Stimulated activated CD4-positive, alpha-beta T cell treated with anti-CD3 and anti-CD28 coated beads, TNF-alpha, amount 100 ng/mL, for 1 hour (primary cell): ENCODE results near the gene MAP7.

Experiments
- DNase-seq, 3 donors: peaks; one replicate each; pipeline ENCODE4 v3.0.0-alpha.2; 2020; ENCODE audit warnings: low read depth in 3 of 3, low spot score in 1 of 3

MAP7 gene

DNA sequence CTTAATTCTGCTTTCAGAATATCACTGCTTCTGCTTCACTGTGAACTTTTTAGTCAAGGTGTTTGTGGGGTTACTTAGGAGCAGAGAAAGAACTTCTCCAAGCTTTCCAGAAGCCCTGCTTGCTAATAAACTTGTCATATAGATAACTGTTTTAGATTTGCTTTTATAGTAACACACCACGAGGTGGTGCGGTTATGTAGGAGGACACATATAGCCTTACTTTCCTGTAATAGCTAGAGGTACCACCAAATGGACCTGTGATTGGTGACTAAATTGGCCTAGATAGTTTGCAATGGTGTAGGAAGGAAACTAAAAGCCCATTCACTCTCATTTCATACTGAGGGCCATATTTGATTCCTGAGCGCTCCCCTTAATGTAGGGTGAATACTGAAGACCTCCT is 208.3 kb downstream of the MAP7 start:
- no peak for DNase-seq

DNA sequence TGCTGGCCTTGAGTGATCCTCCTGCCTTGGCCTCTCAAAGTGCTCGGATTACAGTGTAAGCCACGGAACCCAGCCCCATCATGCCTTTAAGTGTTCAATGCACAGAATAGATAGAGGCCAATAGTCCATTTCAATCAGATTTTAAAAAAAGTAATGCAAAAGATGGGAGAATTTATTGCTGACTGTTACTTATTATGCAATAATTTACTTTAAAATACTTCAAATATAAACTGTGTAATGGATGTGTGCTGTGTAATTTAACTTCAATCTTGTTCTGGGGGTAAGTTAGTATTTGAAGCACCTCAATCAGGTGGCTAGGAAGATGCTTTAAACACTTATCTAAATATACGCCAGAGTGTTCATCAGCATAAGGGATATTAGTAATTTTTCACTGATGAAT is 208.9 kb downstream of the MAP7 start:
- no peak for DNase-seq

DNA sequence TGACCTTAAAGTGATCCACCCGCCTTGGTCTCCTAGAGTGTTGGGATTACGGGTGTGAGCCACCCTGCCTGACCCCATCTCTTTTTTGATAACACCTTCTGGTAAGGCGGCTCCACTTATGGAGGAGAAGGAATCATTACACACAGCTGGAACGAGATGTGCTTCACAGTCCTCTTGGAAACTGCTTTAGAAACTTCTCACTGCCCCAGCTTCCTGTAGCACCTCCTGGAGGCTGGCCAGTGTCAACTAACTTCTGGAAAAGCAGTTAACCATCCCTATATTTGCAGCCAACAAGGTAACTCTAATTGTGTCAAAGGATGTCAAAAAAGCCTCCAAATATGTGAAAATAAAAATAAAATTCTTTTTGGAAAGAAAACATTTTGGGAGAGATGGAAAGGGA is 211.7 kb downstream of the MAP7 start:
- DNase-seq: no peak

DNA sequence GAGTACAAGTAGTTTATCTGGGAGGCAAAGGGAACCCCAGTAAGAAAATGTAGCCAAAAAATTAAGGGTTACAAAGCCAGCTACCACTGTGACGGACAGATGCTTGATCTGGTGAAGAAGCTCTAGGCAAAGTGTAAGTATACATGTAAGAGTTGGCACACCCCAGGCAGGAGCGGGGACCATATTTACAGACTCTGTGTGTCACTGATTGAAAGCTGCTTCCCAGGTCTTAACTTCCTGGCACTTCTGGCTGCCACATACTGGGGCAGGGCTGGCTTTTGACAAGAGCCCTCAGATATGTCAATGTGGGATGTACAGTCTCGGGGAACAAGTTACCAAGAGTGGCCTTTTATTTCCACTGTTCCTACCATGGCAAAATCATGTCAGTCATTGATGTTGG is 212.6 kb downstream of the MAP7 start:
- DNase-seq: no peak

DNA sequence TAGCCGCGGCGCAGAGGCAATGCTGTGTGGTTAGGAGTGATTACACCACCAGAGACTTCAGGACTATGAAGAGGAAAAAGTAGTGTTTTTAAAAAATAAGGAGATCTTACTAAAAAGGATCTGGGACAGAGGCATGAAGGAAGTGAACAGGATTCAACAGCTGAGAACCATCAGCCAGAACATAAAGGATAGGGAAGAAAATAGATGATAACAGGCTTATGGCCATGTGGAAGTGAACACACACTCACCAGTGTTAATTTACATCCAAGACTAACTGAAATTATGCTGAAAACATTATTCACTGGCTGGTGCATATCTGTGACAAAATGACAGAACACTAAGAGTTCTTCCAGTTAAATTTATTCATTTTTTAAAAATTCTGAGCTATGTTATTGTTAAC is 213.1 kb downstream of the MAP7 start:
- no peak for DNase-seq

DNA sequence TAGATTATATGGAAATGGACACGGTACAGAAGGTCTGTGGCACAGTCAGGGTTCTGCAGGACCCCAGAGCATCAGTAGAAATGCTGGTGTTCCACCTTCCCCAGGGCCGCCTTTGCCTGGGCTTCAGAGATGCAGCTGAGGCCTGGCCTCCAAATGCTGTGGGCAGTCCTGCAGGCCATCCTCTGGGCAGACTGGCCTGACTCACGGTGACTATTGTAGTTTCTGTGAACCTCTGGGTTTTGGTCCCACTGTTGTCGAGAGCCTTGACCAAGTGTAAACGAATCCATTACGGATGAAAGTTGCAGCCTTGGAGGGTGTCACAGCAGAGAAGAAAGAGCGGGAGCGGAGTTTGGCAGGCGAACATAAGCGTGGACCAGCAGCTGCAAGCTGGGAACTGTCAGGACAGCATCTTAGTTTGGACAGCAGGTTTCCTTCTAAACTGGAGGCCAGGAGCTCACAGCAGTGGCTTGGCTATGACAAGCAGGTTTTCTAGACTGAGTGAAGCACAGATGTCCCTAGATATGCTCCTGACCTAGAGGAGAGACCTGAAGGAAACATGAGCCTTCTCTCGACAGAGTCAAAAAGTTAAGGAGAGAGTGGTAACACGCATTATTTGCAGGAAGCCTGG is 214.4 kb downstream of the MAP7 start:
- DNase-seq: no peak

DNA sequence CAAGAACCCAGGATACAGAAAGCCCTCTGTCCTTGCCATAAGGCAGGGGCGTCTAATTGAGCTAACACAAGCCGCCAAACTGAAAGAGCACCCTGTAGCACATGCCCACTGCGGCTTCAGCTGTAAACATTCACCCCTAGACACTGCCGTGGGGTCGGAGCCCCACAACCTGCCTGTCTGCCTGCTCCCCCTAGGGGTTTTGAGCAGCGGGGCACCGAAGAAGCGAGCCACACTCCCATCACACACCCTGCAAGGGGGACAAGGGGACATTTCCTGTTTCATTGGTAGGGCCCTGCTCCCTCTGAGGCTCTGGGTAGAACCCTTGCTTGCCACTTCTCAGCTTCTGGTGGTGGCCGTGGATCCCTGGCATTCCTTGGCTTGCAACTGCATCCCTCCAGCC is 215.4 kb downstream of the MAP7 start:
- no peak for DNase-seq

DNA sequence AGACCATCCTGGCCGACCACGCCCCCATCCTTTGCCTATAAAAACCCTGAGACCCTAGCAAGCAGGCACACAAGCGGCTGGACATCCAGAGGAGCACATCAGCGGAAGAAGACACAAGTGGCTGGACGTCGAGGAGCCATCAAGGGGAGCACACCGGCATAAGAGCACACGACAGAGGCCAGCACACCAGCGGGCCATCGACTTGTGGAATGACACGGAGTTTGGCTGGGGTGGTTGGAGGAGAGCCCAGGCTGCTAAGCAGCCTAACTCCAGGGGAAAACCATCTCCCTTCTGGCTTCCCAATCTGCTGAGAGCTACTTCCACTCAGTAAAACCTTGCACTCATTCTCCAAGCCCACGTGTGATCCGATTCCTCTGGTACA is 215.8 kb downstream of the MAP7 start:
- DNase-seq: no peak

DNA sequence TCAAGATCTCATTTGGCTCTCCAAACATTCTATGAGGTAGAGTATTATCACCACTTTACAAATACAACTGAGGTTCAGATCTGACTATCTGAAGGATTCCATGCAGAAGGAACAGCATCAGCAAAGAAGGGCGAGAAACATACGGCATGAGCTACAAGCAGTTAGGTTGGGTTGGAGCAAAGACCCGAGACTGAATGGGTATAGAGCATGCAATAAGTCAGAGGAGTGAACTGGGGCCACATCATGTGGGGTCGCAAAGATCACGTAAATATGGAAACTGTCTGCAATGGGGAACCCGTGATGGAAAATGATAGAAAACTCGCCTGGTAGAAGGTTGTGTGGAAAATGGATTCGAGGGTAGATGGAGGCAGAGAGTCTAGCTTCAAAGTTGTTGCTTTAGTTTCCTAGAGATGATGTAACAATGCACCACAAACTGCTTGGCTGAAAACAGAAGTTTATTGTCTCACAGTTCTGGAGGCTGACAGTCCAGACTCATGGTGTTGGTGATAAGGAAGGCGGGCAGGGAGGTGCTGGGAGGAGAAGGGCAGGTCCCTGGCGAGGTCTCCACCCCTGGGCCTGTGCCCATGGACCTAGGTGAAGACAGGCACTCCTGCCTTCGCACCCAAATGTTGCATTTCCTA is 216.3 kb downstream of the MAP7 start:
- DNase-seq: no peak

DNA sequence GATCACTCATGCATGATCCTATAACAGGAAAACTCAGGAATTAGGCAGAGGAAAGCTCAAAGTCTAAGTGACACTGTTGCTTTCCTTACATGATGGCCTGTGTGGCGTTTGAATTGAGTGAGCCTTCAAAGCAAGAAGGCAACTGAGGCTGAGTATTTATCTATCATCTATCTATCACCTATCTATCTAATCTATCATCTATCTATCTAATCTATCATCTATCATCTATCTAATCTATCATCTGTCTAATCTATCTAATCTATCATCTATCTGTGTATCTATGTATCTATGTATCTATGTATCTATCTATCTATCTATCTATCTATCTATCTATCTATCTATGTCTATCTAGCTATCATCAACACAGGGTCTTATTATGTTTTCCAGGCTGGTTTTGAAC is 218.8 kb downstream of the MAP7 start:
- no peak for DNase-seq

DNA sequence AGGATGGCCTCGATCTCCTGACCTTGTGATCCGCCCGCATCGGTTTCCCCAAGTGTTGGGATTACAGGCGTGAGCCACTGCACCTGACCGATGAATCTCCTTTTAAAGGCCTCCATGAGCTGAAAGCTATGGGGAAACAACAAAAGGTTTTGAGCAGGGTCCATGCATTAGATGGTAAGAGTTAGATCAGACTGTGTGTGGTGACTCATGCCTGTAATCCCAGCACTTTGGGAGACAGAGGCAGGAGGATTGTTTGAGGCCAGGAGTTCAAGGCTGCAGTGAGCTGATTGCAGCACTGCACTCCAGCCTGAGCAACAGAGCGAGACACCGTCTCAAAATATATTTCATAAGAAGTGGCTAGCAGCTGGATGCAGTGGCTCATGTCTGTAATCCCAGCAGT is 219.6 kb downstream of the MAP7 start:
- no peak for DNase-seq

DNA sequence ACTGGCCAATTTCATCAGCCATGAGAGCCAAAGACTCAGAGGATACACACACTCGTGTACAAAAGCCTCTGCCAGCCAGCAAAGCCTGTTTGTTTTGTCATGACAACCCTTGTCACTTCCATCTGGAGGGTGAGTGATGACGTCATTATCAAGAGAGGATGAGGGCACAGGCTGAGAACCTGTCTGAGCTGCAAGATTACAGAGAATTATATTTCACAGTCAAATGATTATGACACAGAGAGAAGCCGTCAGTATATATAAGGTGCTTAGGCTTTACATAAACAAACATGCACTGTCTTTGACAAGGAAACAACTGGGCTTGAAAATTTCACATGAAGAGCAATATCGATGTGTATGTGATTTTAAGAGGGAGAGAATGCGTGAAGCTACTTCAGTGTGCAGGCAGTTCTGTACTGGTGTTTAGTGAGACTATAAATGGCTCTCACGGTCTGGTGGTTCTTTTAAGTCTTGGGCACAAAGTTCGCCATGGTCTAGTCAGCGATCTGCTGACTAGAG is 224.1 kb downstream of the MAP7 start:
- no peak for DNase-seq

DNA sequence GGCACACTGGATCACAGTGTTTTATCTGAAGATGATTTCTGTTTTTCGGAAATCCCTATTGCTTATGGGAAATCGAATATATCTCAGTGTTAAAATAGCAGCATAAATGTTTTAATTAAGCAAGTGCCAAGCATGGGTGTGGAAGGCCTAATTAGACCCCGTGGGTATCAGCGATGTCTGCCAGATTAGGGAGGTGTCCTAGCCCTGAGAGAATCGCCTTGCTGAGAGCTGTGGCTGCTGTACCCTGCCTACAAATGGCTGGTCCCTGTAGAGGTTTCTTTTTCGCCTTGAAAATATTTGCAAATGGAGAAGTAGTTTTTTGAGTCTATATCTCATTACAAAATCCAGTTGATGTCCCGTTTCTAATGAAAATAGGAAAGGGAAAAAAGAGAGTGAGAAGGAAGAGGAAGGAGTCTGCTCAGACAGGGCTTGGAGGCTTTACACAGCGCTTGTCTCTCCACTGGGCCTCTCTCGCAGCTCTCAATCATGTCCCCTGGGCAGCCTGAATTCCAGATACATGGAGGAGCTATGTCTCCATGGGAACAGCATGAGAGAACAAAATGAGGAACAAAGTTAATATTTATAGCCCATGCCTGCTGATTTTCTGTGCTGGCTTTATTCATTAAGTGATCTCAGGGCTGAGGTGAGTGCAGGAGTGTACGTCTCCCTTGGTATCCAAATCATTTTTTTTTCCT is 225.4 kb downstream of the MAP7 start:
- no peak for DNase-seq

DNA sequence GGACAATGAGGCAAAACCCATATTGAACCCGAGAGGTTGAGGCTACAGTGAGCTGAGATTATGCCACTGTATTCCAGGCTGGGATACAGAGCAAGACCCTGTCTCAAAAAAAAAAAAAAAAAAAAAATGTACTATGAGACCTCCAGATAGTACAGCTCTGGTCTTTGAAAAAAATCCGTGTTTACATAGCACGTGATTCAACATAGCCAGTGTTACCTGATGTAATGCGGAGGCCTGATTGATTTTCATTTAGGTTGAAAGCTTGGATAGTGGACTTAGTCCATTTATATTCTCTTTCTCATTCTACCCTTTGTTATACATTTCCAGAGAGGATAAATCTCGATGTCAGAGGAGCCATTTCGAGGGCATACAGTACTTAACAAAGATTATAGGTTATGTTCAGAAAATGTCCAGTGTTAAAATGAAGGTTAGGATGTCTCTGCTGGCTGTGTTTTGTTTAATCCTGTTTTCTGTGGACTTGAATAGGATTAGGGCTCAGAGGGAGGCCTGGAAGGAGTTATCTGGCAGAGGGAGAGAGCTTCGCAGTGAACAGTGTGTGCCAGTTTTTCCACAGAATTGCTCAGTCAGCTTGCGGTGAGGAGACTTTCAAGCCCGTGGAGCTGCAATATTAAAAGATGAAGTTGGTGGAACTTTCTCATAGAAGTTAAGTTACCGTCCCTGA is 226.7 kb downstream of the MAP7 start:
- no peak for DNase-seq

DNA sequence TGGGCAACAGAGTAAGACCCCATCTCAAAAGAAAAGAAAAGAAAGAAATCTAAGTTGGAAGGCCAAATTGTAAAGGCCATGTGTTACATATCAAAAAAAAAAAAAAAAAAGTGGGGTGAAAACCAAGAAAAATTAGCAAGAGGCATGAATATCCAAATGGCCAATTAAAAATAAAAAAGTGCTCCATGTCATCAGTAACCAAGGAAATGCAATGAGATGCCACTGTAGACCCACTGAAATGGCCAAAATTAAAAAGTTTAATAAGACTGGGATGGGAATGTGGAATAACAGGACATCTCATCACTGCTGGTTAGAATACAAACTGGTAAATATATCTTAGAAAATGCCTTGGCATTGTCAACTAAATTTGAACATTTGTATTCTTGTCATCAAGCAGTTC is 230.5 kb downstream of the MAP7 start:
- no peak for DNase-seq

DNA sequence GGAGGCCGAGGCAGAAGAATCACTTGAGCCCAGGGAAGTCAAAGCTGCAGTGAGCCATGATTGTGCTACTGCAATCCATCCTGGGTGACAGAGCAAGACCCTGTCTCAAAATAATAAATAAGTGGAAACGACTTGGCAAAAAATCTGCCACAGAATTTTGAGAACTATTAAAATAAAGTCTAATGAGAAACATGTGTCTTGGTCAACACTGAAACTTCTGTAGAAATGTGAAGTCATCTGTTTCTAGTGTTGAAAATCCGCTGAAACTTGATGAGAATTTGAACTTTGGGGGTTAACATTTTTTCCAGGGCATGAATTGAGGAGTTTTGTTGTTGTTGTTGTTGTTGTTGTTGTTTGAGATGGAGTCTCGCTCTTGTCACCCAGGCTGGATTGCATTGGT is 231.5 kb downstream of the MAP7 start:
- DNase-seq: no peak

DNA sequence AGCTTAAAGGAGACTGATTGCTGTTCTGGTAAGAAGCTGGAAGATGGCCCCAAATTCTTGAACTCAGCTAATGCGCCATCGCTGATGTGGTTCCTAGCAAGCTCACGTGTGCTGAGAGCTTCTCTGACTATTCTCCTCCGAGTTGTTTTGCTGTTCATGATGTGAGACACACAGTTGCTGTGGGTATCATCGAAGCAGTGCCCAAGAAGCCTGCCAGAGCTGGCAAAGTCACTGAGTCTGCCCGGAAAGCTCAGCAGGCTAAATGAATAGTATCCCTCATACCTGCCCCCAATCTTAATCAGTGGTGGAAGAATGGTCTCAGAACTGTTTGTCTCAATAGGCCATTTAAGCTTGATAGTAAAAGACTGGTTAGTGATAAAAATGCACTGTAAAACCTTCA is 232.3 kb downstream of the MAP7 start:
- DNase-seq: no peak

DNA sequence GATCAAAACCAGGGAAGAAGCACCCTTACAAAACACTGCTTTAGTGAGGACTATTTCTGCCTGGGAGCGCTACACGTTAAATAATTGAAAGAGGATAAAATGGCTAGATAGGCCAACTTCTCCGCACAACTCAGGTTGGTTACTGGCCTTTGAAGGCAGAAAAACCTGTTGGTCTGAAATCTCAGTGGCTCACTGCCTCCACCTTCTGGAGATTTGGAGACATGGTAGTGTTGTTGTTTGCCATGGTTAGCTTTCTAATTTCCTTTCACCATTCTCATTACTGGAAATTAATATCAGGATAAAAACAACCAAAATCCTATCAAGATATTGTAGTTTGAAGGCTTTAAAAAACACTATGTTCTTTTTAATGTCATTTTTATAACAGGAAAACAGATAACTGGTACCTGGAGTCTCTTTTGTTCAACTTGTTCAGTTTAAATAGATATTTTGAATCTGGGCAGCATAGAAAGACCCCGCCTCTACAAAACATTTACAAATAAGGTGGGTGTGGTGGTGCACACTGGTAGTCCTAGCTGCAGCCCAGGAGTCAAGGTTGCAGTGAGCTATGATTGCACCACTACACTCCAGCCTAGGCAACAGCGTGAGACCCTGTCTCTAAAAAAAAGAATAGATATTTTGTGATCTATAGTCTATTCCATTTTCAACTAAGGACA is 233.1 kb downstream of the MAP7 start:
- DNase-seq: peak in 2 of 3 donors; percentile 18 to 34

DNA sequence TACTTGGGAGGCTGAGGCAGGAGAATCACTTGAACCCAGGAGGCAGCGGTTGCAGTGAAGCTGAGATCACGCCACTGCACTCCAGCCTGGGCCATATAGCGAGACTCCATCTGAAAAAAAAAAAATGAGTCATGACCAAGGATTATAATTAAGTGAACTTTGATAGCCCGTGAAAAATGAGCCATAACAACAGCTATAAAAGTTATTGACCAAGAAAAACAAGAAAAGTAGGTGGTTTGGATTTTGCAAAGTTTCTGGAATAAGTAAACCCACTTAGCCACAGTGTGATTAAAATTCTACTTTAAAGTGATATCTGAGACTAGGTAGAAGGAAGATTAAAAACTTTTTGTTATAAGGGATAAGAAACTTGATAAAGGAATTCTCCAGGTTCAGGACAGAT is 234.6 kb downstream of the MAP7 start:
- no peak for DNase-seq

DNA sequence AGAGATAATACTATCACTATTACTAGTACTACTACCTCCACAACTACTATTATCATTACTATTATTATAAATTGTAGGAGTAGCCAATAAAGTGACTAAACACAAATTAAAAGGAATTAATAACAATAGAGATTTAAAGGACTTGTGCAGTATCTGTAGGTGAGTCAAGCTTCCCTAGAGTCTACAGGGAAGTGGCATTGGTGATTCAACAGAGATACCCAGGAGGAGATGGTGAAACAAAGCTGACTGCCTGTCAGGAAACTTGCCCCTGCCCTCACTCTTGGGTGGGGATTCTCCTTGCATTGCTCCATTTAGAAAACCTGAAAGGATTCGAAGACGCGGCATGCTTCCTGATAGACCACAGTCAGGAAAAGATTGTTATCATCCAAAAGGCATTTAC is 237.2 kb downstream of the MAP7 start:
- DNase-seq: no peak

DNA sequence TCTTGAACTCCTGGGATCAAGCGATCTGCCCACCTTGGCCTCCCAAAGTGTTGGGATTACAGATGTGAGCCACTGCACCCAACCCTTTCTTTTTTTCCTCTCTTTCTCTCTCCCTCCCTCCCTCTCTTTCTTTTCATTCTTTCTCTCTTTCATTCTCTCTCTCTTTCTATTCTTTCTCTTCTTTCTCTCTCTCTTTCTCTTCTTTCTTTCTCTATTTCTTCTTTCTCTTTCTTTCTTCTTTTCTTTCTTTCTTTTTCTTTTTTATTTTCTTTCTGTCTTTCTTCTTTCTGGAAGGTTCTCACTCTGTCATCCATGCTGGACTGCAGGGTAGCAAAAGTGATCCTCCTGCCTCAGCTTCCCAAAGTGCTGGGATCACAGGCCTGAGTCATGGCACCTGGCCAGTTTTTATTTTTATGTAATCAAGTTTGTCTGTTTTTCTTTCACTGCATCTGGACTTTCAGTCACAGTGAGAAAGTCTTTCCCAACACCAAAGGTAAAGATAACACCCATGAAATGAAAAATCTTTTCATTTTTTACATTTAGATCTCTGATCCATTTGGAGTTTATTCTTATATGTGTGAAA is 240.4 kb downstream of the MAP7 start:
- DNase-seq: no peak
